ENCODE measurements around the gene COL25A1.

The COL25A1 gene

GRCh38 chr4:108840426-108840975 is 462.0 kb downstream of the COL25A1 start:
- DNase-seq = no peak

GRCh38 chr4:108839333-108839732 is 463.1 kb downstream of the COL25A1 start:
- DNase-seq = no peak

DNA sequence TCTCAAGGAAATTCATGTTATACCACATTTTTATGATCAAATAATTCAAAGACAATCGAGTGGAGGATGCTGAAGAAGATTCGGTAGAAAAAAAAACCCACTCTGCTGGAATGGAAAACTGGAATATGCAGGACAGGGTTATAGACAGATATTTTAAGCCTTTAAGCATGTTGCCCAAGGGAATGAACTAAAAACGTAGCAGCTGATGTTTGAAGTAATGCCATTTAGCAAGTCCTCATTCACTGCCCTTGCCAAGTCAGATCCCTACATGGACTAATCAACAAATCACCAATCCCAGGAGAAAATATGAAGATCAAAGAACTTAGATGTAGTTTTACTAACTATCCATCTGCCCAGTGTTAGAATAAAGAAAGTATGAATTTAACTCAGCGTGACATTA is 464.0 kb downstream of the COL25A1 start:
- no peak for DNase-seq

DNA sequence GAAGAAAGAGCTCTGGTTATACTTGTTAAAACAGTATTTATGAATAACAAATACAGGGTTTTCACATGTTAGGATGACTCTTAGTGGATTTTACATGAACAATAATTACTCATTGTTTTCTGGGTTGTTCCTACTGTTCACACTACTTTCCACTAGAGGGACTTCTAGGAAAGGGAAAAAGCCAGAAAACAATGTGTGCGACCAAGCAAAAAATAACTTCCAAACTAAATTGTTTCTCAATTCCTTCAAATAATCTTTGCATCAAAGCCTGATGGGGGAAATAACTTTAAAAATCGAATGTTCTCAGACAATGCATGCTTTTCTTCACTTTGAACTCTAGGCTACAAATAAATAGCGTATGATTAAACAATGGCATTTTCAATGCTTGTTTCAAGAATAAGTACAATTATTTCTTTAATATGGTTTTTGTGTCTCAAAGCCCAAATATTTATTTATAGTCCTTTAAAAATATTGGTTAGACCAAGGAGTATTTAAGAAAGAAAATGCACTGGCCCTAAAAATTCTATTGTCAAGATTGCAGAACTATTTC is 467.5 kb downstream of the COL25A1 start:
- DNase-seq = no peak

- no peak for DNase-seq
Measured at GRCh38 chr4:108834166-108834834, 468.2 kb downstream of the COL25A1 start.

GRCh38 chr4:108833046-108833445 is 469.4 kb downstream of the COL25A1 start:
- DNase-seq = no peak

GRCh38 chr4:108831886-108832285 is 470.6 kb downstream of the COL25A1 start:
- no peak for DNase-seq

DNA sequence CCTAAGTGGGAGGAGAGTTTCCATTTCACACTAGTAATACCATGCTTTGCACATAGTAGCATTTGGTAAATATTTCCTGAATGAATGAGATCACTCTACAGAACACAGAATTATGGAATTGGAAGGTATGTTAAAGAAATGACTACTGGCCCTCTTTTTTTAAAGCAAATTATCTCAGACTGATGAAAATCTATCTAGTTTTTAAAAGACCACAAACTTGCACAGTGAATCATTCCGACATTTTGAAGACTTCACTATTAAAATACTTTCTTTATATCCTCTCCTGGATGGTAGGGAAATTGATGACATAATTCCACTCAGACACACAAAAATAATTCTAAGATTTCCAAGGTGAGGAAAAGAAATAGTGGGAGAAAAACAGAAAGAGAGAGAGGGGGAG is 471.2 kb downstream of the COL25A1 start:
- DNase-seq = no peak

DNA sequence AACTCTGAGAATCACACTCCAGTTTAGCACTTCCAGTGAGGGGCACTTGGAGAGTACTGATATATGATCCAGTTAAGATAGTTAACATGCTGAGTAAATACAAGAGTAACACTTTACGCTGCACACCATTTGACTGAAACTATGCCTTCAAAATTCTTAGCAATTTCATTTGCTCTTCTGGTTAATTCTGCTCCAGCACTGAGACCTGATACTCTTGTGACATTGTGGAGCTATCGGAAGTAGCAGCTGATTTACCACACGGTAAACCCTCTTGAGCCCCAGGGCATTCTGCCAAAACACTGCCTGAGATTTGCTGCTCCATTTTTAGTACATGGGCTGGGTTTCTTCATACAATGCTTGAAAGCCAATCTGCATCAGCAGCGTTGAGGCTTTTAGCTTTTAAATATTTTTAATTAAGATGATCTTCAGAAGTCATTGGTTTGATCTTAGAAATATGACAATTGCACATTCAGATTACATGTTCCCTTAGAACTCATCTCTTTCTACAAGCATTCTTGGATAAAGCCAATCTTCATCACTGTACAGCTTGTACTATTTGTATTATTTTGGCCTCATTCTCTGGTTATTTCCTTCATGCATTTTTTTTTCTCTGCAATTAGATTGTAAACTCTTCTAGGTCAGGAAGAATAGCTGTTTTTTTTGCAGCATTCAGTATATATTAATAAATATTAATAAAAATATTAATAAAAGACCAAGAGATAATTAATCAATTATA is 471.8 kb downstream of the COL25A1 start:
- DNase-seq = no peak

- no peak for DNase-seq
Measured at GRCh38 chr4:108829966-108830492, 472.4 kb downstream of the COL25A1 start.

- no peak for DNase-seq
Measured at GRCh38 chr4:108828620-108829019, 473.8 kb downstream of the COL25A1 start.

GRCh38 chr4:108825737-108826136 is 476.7 kb downstream of the COL25A1 start:
- DNase-seq = no peak

DNA sequence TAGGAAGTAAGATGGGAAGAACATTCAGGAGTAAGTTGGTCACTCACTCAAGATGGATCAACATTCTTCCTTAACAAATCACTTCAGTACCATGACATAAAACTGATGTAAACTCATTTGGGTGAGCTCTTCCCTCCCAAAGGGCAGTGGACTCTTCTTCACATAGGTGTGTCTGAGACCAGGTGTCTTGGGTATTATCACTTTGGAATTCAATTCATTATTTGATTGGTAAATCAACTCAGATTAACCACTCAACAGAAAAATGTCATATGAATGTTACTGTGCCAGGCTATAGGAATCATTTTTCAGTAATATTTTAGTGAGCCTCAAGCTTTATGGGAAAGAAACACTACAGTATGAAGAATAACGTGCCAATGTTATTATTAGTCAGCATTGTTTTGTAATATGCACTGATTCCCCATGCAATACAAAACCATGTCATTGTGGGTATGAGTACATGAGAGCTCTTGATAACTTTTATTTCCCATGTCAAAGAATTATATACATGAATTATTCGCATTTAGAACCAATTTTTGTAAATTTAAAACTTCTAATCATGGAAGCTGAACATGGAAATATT is 481.0 kb downstream of the COL25A1 start:
- DNase-seq = no peak

GRCh38 chr4:108820492-108821350 is 481.7 kb downstream of the COL25A1 start:
- DNase-seq = no peak

DNA sequence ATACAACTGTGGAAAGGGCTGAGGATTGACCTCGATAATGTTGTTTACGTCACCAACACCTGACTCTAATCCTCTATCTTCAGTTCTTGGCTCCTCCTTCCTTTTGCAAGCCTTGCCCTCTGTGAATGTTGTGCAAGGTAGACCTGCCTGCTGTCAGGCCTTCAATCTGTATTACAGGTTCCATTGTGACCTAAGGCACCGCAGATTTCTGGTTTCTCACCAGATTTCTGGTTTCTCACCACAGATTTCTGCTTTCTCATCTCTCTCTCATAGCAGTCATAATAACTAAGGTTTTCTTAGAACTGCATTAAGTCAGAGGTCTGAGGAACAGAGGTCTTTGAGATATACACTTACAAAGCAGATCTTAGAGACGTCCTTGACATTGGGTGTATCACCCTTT is 488.1 kb downstream of the COL25A1 start:
- DNase-seq = no peak

DNA sequence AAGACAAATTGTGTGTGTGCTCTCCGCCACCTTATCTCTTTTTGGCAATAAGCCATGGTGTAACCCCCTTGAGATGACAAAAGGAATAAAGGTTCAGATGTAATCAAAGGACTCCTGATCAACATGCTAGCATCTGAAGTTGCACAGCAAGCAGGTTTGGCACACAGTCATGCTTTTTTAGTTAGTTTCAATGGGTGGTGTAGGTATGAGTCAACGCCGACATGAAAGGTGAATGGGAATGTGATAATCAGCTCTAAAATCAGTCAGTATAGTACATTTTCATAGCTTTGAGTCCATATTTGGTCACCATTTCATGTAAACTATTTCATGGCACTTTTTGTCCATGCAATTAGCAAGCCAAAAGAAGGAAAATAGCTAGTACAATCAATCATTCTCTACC is 489.2 kb downstream of the COL25A1 start:
- no peak for DNase-seq

DNA sequence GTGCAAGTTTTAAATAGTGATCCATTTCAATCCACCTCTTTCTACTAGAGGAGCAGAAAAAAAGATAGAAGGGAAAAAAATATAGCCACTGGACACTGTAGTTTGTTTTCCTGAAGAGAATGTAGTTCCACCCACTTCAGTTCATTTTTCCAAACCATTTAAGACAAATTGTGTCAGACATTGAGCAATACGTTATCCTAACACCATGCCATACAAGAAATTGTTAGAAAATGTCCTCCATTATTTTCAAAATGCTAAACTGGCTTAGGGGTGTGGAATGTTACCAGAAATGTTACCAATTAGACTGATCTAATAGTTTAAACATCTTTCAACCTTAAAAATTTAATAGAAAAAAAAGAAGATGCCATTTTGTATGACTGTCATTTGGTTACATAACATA is 491.0 kb downstream of the COL25A1 start:
- DNase-seq = no peak

DNA sequence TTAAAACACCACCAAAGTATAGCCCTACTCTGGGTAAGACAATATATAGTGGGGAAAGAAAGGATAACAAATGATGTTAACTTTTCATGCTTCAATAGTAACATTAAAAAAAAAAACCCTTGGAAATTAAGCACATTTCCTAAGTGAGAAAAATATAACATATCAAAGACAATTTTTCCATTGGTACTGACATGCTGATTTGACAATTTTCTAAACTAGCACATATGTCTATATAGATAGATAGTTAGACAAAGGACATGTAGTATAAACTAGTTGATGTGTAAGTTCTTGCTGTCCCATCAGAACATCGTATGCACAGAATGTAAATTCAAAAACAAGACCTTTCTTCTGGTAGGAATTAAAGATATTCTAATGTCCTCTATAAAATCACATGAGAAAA is 492.4 kb downstream of the COL25A1 start:
- DNase-seq = no peak

- no peak for DNase-seq
Measured at GRCh38 chr4:108804648-108805273, 497.7 kb downstream of the COL25A1 start.

GRCh38 chr4:108799306-108799705 is 503.2 kb downstream of the COL25A1 start:
- DNase-seq = no peak

DNA sequence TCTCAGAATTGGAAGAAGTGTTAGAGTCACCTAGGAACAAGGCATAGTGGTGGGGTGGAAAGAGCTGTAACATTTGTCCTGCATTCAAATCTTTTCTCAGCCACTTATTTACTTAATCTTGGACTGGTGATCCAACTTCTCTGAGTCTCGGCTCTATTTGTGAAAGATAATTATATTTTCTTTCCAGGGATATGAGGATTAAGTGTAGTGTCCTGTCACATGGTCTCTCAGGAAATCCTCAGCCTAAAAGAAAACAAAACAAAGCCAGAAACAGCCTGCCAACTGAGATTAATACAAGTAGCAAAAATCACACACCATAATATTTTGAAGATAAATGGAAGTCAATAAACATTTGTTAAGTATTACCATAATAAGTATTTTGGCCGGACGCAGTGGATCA is 506.3 kb downstream of the COL25A1 start:
- DNase-seq = no peak

DNA sequence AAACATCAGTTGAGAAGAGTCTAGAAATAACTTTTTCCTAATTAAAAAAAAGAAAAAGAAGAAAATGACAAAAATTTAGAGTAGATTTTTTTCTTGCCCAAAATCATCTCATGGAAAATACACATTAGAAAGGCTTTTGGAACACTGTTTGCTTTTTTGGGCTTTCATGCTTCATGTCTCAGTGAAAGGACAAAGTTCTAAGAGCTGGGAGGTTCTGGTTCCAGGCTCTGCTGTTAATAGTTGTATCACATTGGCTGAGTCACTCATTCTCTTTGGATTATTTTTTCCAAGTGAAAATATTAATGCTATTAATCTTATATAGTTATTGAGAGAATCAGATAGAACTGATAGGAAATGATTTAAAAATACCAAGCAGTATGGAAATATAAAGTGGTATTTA is 506.7 kb downstream of the COL25A1 start:
- DNase-seq = no peak

All from CD4-positive, alpha-beta T cell treated with Interleukin-15 for 1 hour (primary cell).